ENCODE data around the gene CUEDC1.

GRCh38 chr17:57988301-57989250 lies 33.4 kb upstream of the CUEDC1 start:
- TF ChIP-seq CTCF (IDR thresholded peaks at IDR 0.05), result no peak
- no peak for TF ChIP-seq POLR2A (IDR thresholded peaks at IDR 0.05)

All from lower leg skin (tissue), 3 donors.